GM19238 (cell line): ENCODE data around the gene EID2B.
A peak's percentile ranks its signal among the peaks of the same experiment; 100 is the strongest.

Source experiments
- DNase-seq: peaks from one replicate; pipeline ENCODE4 v3.0.0; 2011; ENCODE audit warnings: low spot score; ENCODE audit not compliant: insufficient read length

Gene EID2B

DNA sequence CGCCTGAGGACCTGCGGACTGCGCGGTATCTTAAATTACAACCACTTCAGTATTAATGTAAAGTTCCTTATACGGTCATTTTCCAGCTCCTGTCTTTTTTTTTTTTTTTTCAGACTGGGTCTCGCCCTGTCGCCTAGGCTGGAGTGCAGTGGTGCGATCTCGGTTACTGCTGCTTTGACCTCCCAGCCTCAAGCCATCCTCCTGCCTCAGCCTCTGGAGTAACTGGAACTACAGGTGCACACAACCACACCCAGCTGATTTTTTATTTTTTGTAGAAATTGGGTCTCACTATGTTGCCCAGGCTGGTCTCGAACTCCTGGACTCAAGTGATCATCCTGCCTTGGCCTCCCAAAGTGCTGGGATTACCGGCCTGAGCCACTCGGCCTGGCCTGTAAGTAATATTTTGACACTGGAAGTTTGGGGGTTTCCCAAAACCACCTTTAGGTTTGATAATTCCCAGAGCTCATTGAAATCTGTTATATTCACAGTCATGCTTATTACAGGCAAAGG is 406 bp upstream of the EID2B start:
- no peak for DNase-seq

DNA sequence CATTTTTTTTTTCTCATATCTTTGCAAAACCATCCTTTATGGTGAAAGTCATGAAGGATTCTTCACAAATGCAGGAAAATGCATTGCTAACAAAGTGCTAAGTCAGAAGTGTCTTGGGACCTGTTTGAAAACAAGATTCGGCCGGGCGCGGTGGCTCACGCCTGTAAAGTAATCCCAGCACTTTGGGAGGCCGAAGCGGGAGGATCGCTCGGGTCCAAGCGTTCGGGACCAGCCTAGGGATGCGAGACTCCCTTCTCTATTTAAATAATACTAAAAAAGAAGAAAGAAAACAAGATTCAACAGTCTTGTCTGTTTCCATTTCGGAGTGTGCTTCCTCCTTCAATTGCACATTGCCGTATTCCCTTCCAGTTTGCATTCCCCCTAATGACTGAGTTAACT is 819 bp downstream of the EID2B start:
- DNase-seq, result no peak

DNA sequence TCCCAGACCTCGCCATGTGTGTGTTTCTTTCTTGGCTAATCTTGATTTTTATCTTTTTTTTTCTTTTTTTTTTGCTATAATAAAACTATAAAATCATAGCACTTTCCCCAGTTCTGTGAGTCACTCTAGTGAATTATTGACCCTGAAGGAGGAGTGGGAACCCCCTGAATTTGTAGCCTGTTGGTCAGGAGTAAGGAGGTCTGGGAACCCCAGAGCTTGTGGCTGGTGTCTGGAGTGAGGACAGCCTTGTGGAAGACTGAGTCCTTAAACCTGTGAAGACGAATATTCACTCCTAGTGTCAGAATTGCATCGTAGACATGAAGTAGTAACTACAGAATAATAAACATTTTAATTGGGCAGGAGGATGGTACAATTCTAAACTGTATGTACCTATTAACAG is 7.4 kb downstream of the EID2B start:
- no peak for DNase-seq

DNA sequence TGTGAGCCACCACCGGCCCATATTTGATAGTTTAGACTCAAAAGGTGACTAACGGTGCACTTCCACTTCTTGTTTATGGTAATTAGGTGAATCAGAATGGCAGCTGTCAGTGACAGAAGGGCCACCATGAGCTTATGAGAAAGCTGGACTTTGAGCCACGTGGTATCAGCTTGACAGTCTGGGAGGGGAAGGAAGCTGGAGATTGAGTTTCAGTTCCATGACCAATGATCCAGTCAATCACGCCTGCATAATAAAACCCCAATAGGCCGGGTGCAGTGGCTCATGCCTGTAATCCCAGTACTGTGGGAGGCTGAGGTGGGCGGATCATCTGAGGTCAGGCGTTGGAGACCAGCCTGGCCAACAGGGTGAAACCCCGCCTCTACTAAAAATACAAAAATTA is 8.2 kb downstream of the EID2B start:
- no peak for DNase-seq

DNA sequence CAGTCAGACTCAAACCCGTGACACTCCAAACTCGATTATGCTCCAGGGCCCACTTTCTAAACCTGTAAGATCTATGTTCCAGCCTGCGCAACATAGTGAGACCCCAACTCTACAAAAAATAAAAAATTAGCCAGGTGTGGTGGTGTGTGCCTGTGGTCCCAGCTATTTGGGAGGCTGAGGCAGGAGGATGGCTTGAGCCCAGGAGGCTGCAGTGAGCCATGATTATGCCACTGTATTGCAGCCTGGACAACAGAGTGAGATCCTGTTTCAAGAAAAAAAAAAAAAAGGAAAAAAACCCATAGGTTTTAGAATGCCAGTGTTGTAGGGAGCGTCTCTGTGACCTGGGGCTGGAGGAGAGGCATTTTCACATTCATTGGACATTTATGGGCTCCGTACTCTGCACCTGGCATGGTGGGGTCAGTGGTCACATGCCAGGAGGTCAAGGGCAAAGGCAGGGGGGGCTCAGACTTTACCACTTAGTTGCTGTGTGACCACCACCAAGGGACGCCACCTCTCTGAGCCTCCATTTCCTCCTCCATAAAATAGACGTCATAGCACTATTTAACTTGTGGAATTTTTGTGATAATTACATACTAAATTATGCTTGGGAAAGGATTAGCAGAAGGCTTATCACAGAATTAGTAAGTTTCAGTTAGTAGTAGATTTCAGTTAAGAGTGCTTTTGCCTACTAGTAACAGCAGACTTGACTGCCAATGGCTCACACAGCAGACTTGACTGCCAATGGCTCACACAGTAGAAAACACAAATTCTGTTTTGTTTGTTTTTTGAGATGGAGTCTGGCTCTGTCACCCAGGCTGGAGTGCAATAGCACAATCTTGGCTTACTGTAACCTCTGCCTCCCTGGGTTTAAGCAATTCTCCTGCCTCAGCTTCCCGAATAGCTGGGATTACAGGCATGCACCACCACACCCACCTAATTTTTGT is 11.8 kb downstream of the EID2B start:
- DNase-seq, result no peak

DNA sequence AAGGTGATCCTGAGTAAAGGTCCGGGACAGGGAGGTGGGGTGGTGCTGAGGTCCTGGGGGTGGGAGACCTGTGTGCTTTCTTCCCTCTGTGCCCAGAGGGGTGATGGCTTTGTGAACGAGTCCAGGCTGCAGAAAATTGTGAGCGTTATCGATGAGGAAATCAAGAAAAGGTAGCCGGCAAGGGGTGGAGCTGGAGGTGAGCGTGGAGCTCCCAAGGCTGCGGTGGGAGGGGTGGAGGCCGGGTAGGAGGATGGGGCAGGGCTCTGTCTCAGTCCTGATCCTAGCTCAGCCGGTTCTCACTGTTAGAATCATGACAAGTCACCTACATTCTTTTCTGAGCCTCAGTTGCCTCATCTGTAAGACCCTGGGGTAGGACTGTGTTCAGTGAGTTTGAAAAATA is 13.7 kb downstream of the EID2B start:
- DNase-seq, result no peak

DNA sequence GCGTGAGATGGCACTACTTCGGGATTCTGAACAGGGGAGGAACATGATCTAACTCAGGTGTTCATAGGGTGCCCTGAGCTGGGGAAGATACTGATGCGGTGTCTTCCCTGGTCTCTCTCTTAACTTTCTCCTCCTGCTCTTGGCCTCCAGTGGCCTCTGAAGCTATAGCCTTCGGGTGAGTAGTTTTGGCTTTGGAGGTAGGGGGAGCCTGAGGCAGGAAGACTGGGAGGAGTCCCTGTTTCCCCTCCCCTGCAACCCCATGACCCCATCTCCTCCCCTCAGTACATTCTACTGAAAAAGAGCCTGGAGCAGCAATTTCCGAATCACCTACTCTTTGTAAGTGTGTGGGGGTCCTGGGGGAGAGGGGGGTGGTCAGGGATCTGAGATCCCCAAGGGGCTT is 14.2 kb downstream of the EID2B start:
- DNase-seq, result no peak

DNA sequence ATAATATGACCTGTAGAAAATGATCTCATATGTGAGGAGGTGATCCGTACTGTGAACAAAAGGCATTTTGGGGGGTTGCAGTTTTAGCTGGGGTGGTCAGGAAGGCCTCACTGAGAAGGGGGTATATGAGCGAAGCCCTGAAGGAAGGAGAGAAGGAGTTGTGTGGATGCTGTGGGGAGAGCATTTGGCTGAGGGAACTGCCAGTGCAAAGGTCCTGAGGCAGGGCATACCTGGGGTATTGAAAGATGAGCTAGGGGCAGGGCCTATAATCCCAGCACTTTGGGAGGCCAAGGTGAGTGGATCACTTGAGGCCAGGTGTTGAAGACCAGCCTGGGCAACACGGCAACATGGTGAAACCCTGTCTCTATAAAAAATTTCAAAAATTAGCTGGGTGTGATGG is 15.2 kb downstream of the EID2B start:
- no peak for DNase-seq

DNA sequence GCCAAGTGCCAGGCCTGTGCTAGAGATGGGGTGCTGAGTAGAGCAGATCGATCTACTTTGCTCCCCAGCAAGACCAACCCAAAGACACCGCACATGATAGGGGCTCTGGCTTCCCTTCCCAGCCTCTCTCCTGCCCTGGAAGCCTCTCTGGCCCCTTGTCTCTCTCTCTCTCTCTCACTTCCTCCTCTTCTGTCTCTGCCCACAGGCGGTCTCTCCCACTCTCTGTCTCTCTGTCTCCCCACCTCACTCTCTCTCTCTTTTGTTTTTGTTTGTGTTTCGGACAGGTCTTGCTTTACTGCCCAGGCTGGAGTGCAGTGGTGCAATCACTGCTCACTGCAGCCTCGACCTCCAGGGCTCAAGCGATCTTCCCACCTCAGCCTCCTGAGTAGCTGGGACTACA is 16.4 kb downstream of the EID2B start:
- DNase-seq, result no peak

DNA sequence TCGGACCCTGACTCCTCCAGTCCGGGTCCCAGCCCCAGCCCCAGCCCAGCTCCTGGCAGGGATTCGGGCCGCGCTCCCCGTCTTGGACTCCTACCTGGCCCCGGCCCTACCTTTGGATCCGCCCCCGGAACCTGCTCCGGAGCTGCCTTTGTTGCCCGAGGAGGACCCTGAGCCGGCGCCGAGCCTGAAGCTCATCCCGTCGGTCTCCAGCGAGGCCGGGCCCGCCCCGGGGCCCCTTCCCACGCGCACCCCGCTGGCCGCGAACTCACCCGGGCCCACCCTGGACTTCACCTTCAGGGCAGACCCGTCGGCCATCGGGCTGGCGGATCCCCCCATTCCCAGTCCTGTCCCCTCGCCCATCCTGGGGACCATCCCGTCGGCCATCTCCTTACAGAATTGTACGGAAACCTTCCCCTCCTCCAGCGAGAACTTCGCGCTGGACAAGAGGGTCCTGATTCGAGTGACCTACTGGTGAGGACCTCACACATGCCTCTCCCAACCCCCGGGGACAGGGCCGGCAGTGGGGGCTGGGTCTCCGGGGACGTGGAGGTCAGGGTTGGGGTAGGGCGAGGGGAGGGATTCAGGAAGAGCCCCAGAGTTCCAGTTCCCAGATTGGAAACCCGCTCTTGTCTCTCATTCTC is 17.0 kb downstream of the EID2B start:
- no peak for DNase-seq

DNA sequence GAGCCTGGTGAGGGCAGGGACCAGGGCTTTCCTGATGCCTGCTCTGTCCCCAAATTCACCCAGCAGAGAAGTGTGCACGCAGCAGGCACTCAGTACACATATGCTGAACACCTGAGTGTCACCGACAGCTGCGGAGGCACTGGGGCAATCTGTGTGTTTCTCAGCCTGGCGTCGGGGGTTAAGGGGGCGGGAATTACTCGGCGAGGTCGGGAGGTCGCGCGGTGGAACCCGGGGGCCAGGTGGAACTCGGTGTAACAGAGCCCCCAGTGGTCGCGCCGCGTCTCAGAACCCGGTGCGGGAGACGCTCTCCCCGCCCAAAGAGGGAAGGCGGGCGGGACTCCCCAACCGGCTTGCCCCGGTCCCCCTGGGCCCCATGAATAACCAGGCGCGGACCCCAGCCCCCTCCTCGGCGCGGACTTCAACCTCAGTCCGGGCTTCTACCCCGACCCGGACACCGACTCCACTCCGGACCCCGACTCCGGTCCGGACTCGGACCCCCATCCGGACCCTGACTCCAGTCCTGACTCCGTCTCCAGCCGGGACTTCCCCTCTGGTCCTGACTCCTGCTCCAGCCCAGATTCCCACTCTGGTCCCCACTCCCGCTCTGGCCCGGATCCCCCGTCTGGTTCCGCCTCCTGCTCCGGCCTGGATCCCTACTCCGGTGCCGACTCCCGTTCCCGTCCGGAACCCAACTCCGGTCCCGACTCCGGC is 17.7 kb downstream of the EID2B start, which contains the start of gene SELENOV:
Gene SELENOV, plus strand, starts transcription at position 300 of the 711 bp plus-strand sequence. Its CDS starts 74 bp downstream, at position 374.
- no peak for DNase-seq

DNA sequence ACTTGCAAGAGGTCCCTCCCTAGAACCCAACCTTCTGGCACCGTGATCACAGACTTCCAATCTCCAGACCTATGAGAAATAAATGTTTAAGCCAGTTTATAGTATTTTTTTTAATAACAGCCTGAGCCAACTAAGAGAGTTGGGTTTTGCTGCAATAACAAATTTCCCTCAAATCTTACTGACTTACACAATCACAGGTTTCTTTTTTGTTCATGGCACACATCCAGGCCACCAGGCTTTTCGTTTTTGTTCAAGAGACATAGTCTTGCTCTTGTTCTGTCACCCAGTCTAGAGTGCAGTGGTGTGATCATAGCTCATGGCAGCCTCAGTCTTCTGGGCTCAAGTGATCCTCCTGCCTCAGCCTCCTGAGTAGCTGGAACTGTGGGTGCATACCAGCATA is 19.7 kb downstream of the EID2B start:
- DNase-seq, result no peak

DNA sequence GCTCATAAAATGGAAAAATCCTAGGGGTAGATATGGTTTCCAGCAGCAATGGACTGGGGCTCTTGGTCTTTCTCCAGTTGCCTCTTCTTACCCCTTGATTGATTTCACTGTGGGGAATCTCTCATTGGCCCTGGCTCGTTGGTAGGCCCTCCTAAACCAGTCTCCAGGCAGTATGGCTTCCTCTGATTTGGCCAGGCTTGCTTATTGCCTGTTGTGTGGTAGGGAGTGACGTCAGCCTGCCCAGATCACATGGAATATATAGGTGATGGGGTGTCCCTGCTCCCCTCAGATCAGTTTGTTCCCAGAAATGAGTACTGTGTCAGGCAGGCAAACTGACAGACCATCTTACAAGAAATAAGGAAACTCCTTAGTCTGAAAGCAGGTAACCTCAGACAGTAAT is 23.4 kb downstream of the EID2B start:
- DNase-seq, result no peak

DNA sequence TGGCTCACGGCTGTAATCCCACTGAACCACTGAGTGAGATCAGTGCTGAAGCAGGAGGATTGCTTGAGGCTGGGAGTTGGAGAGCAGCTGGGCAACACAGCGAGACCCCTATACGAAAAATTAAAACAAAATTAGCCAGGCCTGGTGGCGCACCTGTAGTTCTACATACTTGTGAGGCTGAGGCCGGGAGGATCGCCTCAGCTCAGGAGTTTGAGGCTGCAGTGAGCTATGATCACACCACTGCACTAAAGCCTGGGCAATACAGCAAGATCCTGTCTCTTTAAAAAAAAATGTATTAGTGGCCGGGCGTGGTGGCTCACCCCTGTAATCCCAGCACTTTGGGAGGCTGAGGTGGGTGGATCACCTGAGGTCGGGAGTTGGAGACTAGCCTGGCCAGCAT is 24.0 kb downstream of the EID2B start:
- DNase-seq, result no peak

DNA sequence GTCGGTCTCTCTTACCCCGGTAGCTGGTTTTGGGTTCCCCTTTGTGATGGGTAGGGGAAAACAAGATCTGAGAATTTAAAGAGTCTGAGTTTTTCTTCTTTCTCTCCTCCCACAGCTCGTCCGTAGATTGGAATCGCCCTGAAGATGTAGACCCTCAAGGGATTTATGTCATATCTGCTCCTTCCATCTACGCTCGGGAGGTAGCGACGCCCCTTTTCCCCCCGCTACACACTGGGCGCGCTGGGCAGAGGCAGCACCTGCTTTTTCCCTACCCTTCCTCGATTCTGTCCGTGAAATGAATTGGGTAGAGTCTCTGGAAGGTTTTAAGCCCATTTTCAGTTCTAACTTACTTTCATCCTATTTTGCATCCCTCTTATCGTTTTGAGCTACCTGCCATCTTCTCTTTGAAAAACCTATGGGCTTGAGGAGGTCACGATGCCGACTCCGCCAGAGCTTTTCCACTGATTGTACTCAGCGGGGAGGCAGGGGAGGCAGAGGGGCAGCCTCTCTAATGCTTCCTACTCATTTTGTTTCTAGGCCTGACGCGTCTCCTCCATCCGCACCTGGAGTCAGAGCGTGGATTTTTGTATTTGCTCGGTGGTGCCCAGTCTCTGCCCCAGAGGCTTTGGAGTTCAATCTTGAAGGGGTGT is 24.8 kb downstream of the EID2B start:
- no peak for DNase-seq

DNA sequence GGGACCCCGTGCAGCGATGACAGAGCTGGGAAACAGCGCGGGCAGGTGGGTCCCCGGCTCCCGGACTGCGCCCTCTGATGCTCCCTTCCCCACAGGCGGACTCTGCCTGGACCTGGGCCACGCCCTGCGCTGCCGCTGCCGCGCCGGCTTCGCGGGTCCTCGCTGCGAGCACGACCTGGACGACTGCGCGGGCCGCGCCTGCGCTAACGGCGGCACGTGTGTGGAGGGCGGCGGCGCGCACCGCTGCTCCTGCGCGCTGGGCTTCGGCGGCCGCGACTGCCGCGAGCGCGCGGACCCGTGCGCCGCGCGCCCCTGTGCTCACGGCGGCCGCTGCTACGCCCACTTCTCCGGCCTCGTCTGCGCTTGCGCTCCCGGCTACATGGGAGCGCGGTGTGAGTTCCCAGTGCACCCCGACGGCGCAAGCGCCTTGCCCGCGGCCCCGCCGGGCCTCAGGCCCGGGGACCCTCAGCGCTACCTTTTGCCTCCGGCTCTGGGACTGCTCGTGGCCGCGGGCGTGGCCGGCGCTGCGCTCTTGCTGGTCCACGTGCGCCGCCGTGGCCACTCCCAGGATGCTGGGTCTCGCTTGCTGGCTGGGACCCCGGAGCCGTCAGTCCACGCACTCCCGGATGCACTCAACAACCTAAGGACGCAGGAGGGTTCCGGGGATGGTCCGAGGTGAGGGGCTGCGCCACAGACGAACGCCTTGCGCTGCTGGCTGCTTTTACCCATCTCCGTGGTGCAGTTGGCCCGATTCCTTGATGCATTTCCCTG is 25.5 kb downstream of the EID2B start:
- DNase-seq, result peak; percentile 69

DNA sequence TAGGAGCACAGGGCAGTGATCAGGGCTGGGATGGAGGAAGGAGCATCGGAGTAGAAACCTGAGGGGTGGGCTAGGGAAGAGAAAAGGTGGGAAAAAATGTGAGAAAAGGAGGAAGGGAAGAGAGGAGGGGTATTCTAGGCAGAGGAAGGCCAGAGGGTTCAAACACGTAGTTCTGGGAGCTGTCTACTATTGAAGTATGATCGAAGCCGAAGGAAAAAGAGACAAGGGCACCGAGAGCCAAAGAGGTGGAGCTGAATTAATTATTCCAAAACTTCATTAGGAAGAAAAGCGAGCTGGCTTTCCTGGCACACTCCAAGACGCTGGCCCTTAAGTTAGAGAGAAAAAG is 26.1 kb downstream of the EID2B start:
- no peak for DNase-seq

DNA sequence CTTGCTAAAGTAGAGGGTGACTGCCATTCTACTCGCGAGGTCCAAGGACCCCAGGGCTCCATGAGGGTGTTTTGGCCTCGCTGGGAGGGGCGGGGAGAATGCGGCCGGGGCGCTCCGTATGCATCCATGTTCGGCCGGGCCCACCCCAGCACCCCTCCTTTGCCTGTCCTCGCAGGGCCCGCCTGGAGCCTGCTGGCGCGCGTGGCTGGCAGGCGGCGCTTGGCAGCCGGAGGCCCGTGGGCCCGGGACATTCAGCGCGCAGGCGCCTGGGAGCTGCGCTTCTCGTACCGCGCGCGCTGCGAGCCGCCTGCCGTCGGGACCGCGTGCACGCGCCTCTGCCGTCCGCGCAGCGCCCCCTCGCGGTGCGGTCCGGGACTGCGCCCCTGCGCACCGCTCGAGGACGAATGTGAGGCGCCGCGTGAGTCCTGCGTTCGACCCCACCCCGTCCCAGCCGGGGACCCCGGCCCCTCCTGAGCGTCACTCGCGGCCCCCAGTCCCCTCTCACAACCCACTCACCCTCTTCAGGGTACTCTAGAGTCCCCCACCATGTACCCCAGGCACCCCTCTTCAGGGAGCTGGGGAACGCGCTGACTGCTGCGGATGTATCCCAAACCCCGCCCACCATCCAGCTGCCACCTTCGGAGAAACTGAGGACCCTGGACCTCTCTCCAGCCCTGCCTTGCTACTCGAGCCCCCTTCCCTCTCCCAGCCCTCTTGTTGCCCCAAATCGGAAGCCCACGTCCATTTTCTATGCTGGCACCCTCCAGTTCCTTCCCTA is 29.8 kb downstream of the EID2B start:
- DNase-seq, result peak; percentile 84

DNA sequence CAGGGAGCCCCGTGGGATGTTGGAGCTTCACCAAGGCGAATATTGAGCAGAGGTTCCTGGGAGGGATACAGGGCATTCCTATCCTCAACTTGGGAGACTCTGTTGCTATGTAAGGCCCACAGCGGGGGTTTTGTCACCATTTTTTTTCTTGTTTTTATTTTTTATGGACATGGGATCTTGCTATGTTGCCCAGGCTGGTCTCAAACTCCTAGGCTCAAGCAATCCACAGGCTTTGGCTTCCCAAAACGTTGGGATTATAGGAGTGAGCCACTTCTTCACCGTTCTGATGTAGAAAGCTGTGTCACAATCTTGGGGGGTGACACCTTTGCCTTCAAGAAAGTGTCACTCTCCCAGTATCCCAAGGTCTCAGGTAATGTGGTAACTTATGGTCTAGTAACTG is 31.3 kb downstream of the EID2B start:
- DNase-seq, result no peak

DNA sequence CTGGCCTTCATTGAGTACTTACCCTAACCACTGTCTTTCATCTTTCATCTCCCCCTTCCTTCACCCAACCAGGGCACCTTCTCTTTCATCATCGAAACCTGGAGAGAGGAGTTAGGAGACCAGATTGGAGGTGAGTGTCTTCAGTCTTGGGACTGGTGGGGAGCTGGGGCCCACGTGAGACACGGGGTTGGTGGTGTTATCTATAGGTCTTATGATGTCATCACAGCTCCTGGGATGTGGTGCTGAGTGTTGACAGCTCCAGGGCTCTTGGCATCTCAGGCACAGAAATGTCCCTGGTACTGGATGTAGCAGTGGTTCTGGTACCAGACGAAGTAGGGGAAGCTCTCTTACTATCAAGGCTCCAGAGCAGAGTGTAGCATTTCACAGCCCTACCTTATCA is 32.1 kb downstream of the EID2B start:
- DNase-seq, result no peak
